Endothelial cell of umbilical vein (primary cell): ENCODE results near the gene CARD11. TPM values are rescaled to one million over a fixed set of nuclear protein-coding genes. Genes with fewer than 3 reads are reported as not detected.
A peak's percentile ranks its signal among the peaks of the same experiment; 100 is the strongest.

Source experiments
- BruUV-seq: library from RNA; stranded (reverse); fragments of 400-500 nt; replicated peaks from 2 replicates; lab custom pipeline; 2021; lab: Mats Ljungman, UMichigan
- CTCF ChIA-PET: fragments of 300-600, 350-600 bp; sonication (Branson Sonifier 250); formaldehyde crosslinking; loops from one replicate; lab custom pipeline; 2021; ENCODE audit warnings: antibody characterized with exemption, inconsistent platforms; lab: Charles Lee
- POLR2A ChIA-PET: fragments of 300-600, 350-600 bp; sonication (Branson Sonifier 250); formaldehyde crosslinking; loops from one replicate; lab custom pipeline; 2021; ENCODE audit warnings: antibody characterized with exemption, inconsistent platforms; lab: Charles Lee
- DNase-seq: peaks from one replicate; pipeline ENCODE4 v3.0.0-alpha.2; 2011; ENCODE audit warnings: low read depth, low spot score
- FAIRE-seq: peaks from 2 replicates; lab custom pipeline; 2011; peaks lifted over from hg19 to GRCh38; lab: Jason Lieb, UNC
- H2AFZ ChIP-seq: 2 replicates; pipeline ENCODE4 v1.6.0; 2012; ENCODE audit warnings: low read depth, low read length, control low read depth, inconsistent platforms
- H3K27ac ChIP-seq: 2 replicates; pipeline ENCODE4 v1.5.1; 2011; ENCODE audit warnings: low read depth, mild to moderate bottlenecking, control low read depth, low read length, moderate library complexity; ENCODE audit not compliant: insufficient read depth
- H3K27me3 ChIP-seq, 2 experiments: 2 replicates each; pipeline versions ENCODE4 v1.6.0 to v1.6.1; 2011; ENCODE audit warnings: low read length in 2 of 2, mixed read lengths in 1 of 2; ENCODE audit not compliant: control insufficient read depth in 2 of 2, insufficient read depth in 2 of 2
- H3K36me3 ChIP-seq, 2 experiments: 2 replicates in 1 of 2; 3 replicates in 1 of 2; pipeline ENCODE4 v1.5.1; 2011; ENCODE audit warnings: low read length in 2 of 2, mild to moderate bottlenecking in 1 of 2, moderate library complexity in 1 of 2; ENCODE audit not compliant: control insufficient read depth in 2 of 2, insufficient read depth in 2 of 2; ENCODE audit errors: extremely low read depth in 1 of 2
- H3K4me1 ChIP-seq: 3 replicates; pipeline ENCODE4 v1.5.1; 2011; ENCODE audit warnings: mild to moderate bottlenecking, low read length; ENCODE audit not compliant: control insufficient read depth, insufficient read depth; ENCODE audit errors: extremely low read depth
- H3K4me2 ChIP-seq: 2 replicates; pipeline ENCODE4 v1.6.1; 2011; ENCODE audit warnings: low read length, control low read depth, mixed read lengths; ENCODE audit not compliant: insufficient read depth
- H3K4me3 ChIP-seq, 3 experiments: fragments of 200-600 bp in 1 of 3; sonication (generic), shearing (Covaris generic) in 1 of 3; replicated peaks in 1 of 3; 2 replicates each; pipeline ENCODE4 v1.5.1; 2011 to 2016; ENCODE audit warnings: control low read depth in 3 of 3, low read length in 3 of 3, mild to moderate bottlenecking in 2 of 3, inconsistent platforms in 1 of 3, low read depth in 1 of 3, moderate library complexity in 1 of 3; ENCODE audit not compliant: insufficient read depth in 1 of 3
- H3K79me2 ChIP-seq: 2 replicates; pipeline ENCODE4 v1.6.0; 2012; ENCODE audit warnings: low read length, inconsistent platforms; ENCODE audit not compliant: control insufficient read depth, insufficient read depth
- H3K9ac ChIP-seq: replicated peaks from 2 replicates; pipeline ENCODE3; 2011; ENCODE audit warnings: low read length, control low read depth; ENCODE audit not compliant: insufficient read depth; ENCODE audit errors: extremely low read depth
- H3K9me1 ChIP-seq: replicated peaks from 3 replicates; pipeline ENCODE4 v1.6.0; 2011; ENCODE audit warnings: mild to moderate bottlenecking, low read length; ENCODE audit not compliant: control insufficient read depth, insufficient read depth; ENCODE audit errors: extremely low read depth
- H3K9me3 ChIP-seq: replicated peaks from 2 replicates; pipeline ENCODE4 v1.5.1; 2012; ENCODE audit warnings: low read length, inconsistent platforms; ENCODE audit not compliant: control insufficient read depth, insufficient read depth
- H4K20me1 ChIP-seq: replicated peaks from 2 replicates; pipeline ENCODE3; 2011; ENCODE audit warnings: mild to moderate bottlenecking, low read length; ENCODE audit not compliant: control insufficient read depth, insufficient read depth; ENCODE audit errors: extremely low read depth
- EZH2 ChIP-seq: IDR thresholded peaks from 2 replicates; pipeline ENCODE4 v1.6.1; 2012; ENCODE audit warnings: borderline replicate concordance, low read depth, mild to moderate bottlenecking, moderate library complexity, low read length, inconsistent platforms; ENCODE audit not compliant: severe bottlenecking
- JUN ChIP-seq: IDR thresholded peaks from 2 replicates; pipeline ENCODE4 v1.6.1; 2011; ENCODE audit warnings: borderline replicate concordance, low read depth; ENCODE audit not compliant: insufficient read length, insufficient read depth
- MYC ChIP-seq: IDR thresholded peaks from one replicate; pipeline ENCODE4 v1.6.1; 2011; ENCODE audit warnings: mild to moderate bottlenecking, low read depth, low read length
- POLR2A ChIP-seq: IDR thresholded peaks from 2 replicates; pipeline ENCODE4 v1.6.1; 2012; ENCODE audit warnings: low read depth, mild to moderate bottlenecking, control low read depth, low read length
- dilution Hi-C: fragments of 300-500 bp; cut with MboI; formaldehyde crosslinking; loops from one replicate; pipeline ENCODE4 v1.15.0; 2019; ENCODE audit warnings: low sequenced_read_pairs; ENCODE audit not compliant: extremely low pct_ligation_motif_present
- intact Hi-C: fragments of 100-400 bp; cut with micrococcal nuclease; formaldehyde crosslinking; loops from one replicate; pipeline ENCODE4 v1.10.0; 2022
- polyA plus RNA-seq, 4 experiments: library from polyadenylated mRNA; depleted of rRNA in 3 of 4; stranded (reverse) in 3 of 4; unstranded in 1 of 4; fragments of >200 nt; gene quantifications; 2 replicates each; pipeline versions ENCODE4 v1.2.1 to v1.2.3, GENCODE V29; 2011 to 2012; ENCODE audit warnings: missing spikeins in 1 of 4
- total RNA-seq: library from RNA; stranded (reverse); gene quantifications from 2 replicates; pipeline ENCODE4 v1.2.3, GENCODE V29; 2021
- TF ChIP-seq, protein P1 (sequence below): IDR thresholded peaks from 2 replicates; pipeline ENCODE4 v1.6.1; 2011; ENCODE audit not compliant: insufficient read depth, insufficient read length

CARD11 gene
- total and polyA plus RNA-seq, 2 donors (not counting 3 experiments of a cell fraction or from before 2014, with no cell fraction given): 20.4 to 41.8 TPM

DNA sequence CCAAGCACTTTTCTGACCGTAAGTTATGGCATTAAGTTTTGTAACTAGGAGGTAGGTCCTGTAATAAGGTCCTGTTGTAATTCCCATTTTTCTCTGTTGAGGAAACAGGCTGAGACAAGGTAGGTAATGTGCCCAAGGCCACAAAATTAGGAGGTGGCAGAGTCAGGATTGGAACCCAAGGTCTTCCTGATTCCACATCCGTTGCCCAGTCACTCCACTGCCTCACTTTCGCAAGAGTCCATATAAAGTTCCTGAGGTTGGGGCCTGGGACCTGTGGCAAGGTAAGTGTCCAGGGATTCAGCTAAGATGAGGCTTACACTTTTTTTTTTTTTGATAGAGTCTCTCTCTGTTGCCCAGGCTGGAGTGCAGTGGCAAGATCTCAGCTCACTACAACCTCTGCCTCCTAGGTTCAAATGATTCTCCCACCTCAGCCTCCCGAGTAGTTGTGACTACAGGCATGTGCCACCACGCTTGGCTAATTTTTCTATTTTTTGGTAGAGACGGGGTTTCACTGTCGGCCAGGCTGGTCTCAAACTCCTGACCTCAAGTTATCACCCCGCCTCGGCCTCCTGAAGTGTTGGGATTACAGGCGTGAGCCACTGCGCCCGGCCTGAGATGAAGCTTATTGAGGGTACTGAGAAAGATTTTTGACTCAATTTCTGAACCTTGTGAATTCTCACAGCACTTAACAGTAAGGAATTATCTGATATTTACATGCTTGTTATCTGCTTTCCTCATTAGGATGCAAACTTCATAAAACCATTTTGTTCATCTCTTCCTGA lies 179.3 kb downstream of the CARD11 start:
- Histone ChIP-seq H3K4me3 (peak overlapping the region in 1 of 3 experiments; percentile 34), H3K9ac (peak overlapping the region; percentile 73), H4K20me1 (no peaks in the 10 kb centered on the region), H3K4me2 (peak overlapping the region; percentile 54), H3K27ac (peak overlapping the region; percentile 94), H3K79me2 (no peaks in the 10 kb centered on the region), H3K4me1 (peaks cover 22% of the 10 kb centered on the region), H3K27me3 (no peaks in the 10 kb centered on the region), H2AFZ (peak overlapping the region; percentile 36), H3K9me1 (no peaks in the 10 kb centered on the region), H3K9me3 (no peaks in the 10 kb centered on the region), H3K36me3 (no peaks in the 10 kb centered on the region)
- DNase-seq: no peak
- intact Hi-C loops (loop anchor here (5.0 to 10.0 kb wide), 6 partner anchors 107 to 1770 kb away; partner anchors contain the start of gene SDK1), dilution Hi-C loops (no loop called here)
- no peak for TF ChIP-seq POLR2A
- TF ChIP-seq EZH2: no peak
- TF ChIP-seq, protein P1, sequence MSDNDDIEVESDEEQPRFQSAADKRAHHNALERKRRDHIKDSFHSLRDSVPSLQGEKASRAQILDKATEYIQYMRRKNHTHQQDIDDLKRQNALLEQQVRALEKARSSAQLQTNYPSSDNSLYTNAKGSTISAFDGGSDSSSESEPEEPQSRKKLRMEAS: no peak
- no peak for TF ChIP-seq JUN
- no peak for TF ChIP-seq MYC
- TSS peak; percentile 74 for BruUV-seq
- ChIA-PET CTCF (interaction anchor here (0.8 to 3.3 kb wide), 22 partner anchors 10 to 1767 kb away, joined by 3 to 21 read pairs (median 4); no protein-coding TSS in a partner anchor), POLR2A (interaction anchor here (0.7 to 1.2 kb wide), 2 partner anchors 10 to 129 kb away, joined by 3 read pairs; no protein-coding TSS in a partner anchor)
- FAIRE-seq: peak; percentile 73
